ENCODE results near the gene ADAMTS17. TPM values are rescaled to one million over a fixed set of nuclear protein-coding genes. Genes with fewer than 3 reads are reported as not detected.

Gene ADAMTS17
- total RNA-seq, 1 experiment from 2014 or later = 1.6 TPM

DNA sequence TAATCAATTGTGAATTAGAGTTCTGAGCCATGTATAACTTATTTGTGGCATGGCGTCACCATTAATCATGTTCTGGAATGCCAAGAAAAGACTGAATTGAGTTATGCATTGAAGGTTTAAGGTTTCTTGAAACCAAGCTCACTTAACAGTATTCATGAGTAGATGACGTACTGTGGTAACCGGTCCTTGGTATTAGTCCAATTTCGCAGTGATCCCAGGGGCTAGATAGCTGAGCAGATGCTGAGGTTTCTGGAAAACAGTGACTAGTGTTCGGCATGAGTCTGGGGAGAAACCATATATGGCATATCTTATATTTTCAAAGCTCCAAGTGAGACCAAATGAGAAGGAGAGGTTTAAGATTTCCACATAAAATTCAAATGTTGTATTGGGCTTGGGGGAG is 390.3 kb downstream of the ADAMTS17 start:
- Histone ChIP-seq H3K4me3 (ENCODE audit: low read depth in 2 of 2, low read length in 2 of 2) (no peak overlapping the region), H3K27me3 (ENCODE audit: control insufficient read depth, insufficient read depth, low read length) (no peaks in the 10 kb centered on the region), H3K9me3 (ENCODE audit: control insufficient read depth, insufficient read depth, low read depth, low read length) (peaks cover 4% of the 10 kb centered on the region; the same call in 1 of the 2 replicates), H3K27ac (ENCODE audit: low read length) (no peak overlapping the region), H3K4me1 (ENCODE audit: control insufficient read depth, insufficient read depth, low read length) (no peaks in the 10 kb centered on the region), H3K36me3 (ENCODE audit: control insufficient read depth, insufficient read depth, low read length) (no peaks in the 10 kb centered on the region)
- intact Hi-C loops (cut with micrococcal nuclease; ENCODE audit: unreplicated experiment) = no loop called here
- ChIA-PET CTCF (no interaction called here), POLR2A (no interaction called here)
- ATAC-seq (no peak), DNase-seq (ENCODE audit: low read depth, low spot score) (no peak)
- no TSS peak for BruUV-seq (replicated peaks)
- no peak for TF ChIP-seq SIN3A (IDR thresholded peaks at IDR 0.05; ENCODE audit: borderline replicate concordance, insufficient read depth, low read depth, low read length)
- TF ChIP-seq, protein P1, sequence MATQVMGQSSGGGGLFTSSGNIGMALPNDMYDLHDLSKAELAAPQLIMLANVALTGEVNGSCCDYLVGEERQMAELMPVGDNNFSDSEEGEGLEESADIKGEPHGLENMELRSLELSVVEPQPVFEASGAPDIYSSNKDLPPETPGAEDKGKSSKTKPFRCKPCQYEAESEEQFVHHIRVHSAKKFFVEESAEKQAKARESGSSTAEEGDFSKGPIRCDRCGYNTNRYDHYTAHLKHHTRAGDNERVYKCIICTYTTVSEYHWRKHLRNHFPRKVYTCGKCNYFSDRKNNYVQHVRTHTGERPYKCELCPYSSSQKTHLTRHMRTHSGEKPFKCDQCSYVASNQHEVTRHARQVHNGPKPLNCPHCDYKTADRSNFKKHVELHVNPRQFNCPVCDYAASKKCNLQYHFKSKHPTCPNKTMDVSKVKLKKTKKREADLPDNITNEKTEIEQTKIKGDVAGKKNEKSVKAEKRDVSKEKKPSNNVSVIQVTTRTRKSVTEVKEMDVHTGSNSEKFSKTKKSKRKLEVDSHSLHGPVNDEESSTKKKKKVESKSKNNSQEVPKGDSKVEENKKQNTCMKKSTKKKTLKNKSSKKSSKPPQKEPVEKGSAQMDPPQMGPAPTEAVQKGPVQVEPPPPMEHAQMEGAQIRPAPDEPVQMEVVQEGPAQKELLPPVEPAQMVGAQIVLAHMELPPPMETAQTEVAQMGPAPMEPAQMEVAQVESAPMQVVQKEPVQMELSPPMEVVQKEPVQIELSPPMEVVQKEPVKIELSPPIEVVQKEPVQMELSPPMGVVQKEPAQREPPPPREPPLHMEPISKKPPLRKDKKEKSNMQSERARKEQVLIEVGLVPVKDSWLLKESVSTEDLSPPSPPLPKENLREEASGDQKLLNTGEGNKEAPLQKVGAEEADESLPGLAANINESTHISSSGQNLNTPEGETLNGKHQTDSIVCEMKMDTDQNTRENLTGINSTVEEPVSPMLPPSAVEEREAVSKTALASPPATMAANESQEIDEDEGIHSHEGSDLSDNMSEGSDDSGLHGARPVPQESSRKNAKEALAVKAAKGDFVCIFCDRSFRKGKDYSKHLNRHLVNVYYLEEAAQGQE (IDR thresholded peaks at IDR 0.05; ENCODE audit: insufficient read depth in 1 of 2, low read depth in 2 of 2, low read length in 1 of 2) = no peak
- in situ Hi-C loops (cut with HindIII; ENCODE audit: low pct_unique_long_range_greater_than_20kb, low sequenced_read_pairs) = no loop called here

DNA sequence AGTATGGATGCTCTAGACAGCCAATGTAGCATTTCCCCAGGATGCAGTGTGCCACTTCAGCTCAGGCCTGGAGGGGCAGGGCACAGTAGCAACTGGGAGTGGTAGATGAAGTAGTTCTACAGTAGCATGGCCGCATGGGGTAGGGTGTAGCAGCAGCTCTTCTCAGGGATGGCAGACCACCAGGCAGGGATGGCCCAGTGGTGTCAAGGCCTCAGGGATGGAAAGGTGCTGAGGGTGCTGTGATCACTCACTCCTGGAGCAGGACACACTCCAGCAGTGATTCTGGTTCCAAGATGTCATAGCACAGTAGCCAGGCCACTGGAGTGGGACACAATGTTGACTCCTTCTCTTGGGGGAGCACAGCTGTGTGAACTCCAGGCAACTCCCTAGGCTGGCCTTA is 397.6 kb downstream of the ADAMTS17 start:
- DNase-seq (ENCODE audit: low read depth, low spot score) (no peak), ATAC-seq (no peak)
- Histone ChIP-seq H3K36me3 (ENCODE audit: control insufficient read depth, insufficient read depth, low read length) (no peaks in the 10 kb centered on the region), H3K4me3 (ENCODE audit: low read depth in 2 of 2, low read length in 2 of 2) (no peak overlapping the region), H3K27ac (ENCODE audit: low read length) (no peak overlapping the region), H3K9me3 (ENCODE audit: control insufficient read depth, insufficient read depth, low read depth, low read length) (peaks cover 17% of the 10 kb centered on the region; the same call in 1 of the 2 replicates), H3K4me1 (ENCODE audit: control insufficient read depth, insufficient read depth, low read length) (no peaks in the 10 kb centered on the region), H3K27me3 (ENCODE audit: control insufficient read depth, insufficient read depth, low read length) (no peaks in the 10 kb centered on the region)
- POLR2A ChIA-PET = no interaction called here
- no peak for TF ChIP-seq SIN3A (IDR thresholded peaks at IDR 0.05; ENCODE audit: borderline replicate concordance, insufficient read depth, low read depth, low read length)
- no peak for TF ChIP-seq POLR2AphosphoS5 (IDR thresholded peaks at IDR 0.05; ENCODE audit: low read depth, low read length)
- TF ChIP-seq TCF7L2 (IDR thresholded peaks at IDR 0.05; ENCODE audit: low read depth, low read length) = no peak
- TF ChIP-seq, protein P2, sequence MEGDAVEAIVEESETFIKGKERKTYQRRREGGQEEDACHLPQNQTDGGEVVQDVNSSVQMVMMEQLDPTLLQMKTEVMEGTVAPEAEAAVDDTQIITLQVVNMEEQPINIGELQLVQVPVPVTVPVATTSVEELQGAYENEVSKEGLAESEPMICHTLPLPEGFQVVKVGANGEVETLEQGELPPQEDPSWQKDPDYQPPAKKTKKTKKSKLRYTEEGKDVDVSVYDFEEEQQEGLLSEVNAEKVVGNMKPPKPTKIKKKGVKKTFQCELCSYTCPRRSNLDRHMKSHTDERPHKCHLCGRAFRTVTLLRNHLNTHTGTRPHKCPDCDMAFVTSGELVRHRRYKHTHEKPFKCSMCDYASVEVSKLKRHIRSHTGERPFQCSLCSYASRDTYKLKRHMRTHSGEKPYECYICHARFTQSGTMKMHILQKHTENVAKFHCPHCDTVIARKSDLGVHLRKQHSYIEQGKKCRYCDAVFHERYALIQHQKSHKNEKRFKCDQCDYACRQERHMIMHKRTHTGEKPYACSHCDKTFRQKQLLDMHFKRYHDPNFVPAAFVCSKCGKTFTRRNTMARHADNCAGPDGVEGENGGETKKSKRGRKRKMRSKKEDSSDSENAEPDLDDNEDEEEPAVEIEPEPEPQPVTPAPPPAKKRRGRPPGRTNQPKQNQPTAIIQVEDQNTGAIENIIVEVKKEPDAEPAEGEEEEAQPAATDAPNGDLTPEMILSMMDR (IDR thresholded peaks at IDR 0.05) = no peak
- TF ChIP-seq, protein P1 (IDR thresholded peaks at IDR 0.05; ENCODE audit: insufficient read depth in 1 of 2, low read depth in 2 of 2, low read length in 1 of 2) = no peak
- in situ Hi-C loops (cut with HindIII; ENCODE audit: low pct_unique_long_range_greater_than_20kb, low sequenced_read_pairs) = no loop called here
- CTCF ChIA-PET = no interaction called here
- no TSS peak for BruUV-seq (replicated peaks)
- intact Hi-C loops (cut with micrococcal nuclease; ENCODE audit: unreplicated experiment) = no loop called here
